Upper lobe of left lung (tissue), 6 donors: Measurements from ENCODE around the gene ABCA13. TPM values are rescaled to one million over a fixed set of nuclear protein-coding genes. Genes with fewer than 3 reads are reported as not detected.

Experiments
- ATAC-seq, 2 donors: fragments of 200-7000 bp; cut with Tn5 transposase; one replicate each; pipeline ENCODE4 v1.9.1; 2022; ENCODE audit warnings: mild to moderate bottlenecking in 2 of 2, moderate library complexity in 2 of 2; ENCODE audit not compliant: low FRiP score in 2 of 2
- DNase-seq, 2 donors: peaks; one replicate each; pipeline ENCODE4 v3.0.0-alpha.2; 2019 to 2020
- H3K27ac ChIP-seq, 4 donors: fragments of 200-600 bp; sonication (generic); one replicate each; pipeline ENCODE4 v1.5.1; 2016 to 2019
- H3K27me3 ChIP-seq, 4 donors: fragments of 200-600 bp; sonication (generic); one replicate each; pipeline ENCODE4 v1.5.1; 2017 to 2019
- H3K36me3 ChIP-seq, 4 donors: fragments of 200-600 bp; sonication (generic); one replicate each; pipeline ENCODE4 v1.5.1; 2016 to 2019
- H3K4me1 ChIP-seq, 4 donors: fragments of 200-600 bp; sonication (generic); one replicate each; pipeline ENCODE4 v1.5.1; 2018 to 2019
- H3K4me3 ChIP-seq, 4 donors: fragments of 200-600 bp; sonication (generic); one replicate each; pipeline ENCODE4 v1.5.1; 2017 to 2019; ENCODE audit warnings: mild to moderate bottlenecking in 2 of 4, moderate library complexity in 1 of 4
- H3K9me3 ChIP-seq, 4 donors: fragments of 200-600 bp; sonication (generic); one replicate each; pipeline ENCODE4 v1.5.1; 2018 to 2019
- EP300 ChIP-seq, 4 donors: sonication (generic); formaldehyde crosslinking; IDR thresholded peaks; one replicate each; pipeline ENCODE4 v1.5.1; 2017; ENCODE audit warnings: antibody characterized with exemption in 4 of 4, control low read depth in 2 of 4
- POLR2A ChIP-seq, 4 donors: fragments of 450-650 bp; IDR thresholded peaks; one replicate each; pipeline ENCODE4 v1.5.1; 2016 to 2017; ENCODE audit warnings: antibody characterized with exemption in 4 of 4, mild to moderate bottlenecking in 2 of 4
- POLR2AphosphoS5 ChIP-seq, 2 donors: sonication (generic); formaldehyde crosslinking; IDR thresholded peaks; one replicate each; pipeline ENCODE4 v1.5.1; 2017; ENCODE audit warnings: antibody characterized with exemption in 2 of 2
- WGBS, 2 donors: methylation state at CpG; one replicate each; pipeline ENCODE4 v1.1.5; 2017 to 2018; 5-methylcytosine and 5-hydroxymethylcytosine counted together
- total RNA-seq, 6 donors: library from RNA; depleted of rRNA in 4 of 6; stranded (reverse); fragments of >200 nt in 4 of 6; gene quantifications; one replicate each; pipeline versions ENCODE4 v1.1.0 to v1.2.1, GENCODE V29; 2016 to 2021
- TF ChIP-seq, protein P1 (sequence below), 6 experiments: fragments of 450-650 bp in 4 of 6; fragments of 200-600 bp in 2 of 6; sonication (generic) in 2 of 6; IDR thresholded peaks; one replicate each; pipeline ENCODE4 v1.5.1; 2016 to 2019; ENCODE audit warnings: antibody characterized with exemption in 6 of 6
- donor health status: DM: no; HTN: no; CAD: no; lungs with moderate emphysema.
- donor health status: DM: no; HTN: yes; CAD: no; lungs with severe emphysema.

The ABCA13 gene
- total RNA-seq, 6 donors from 2014 or later, result 0.49 to 27.7 (median 7.1) TPM

DNA sequence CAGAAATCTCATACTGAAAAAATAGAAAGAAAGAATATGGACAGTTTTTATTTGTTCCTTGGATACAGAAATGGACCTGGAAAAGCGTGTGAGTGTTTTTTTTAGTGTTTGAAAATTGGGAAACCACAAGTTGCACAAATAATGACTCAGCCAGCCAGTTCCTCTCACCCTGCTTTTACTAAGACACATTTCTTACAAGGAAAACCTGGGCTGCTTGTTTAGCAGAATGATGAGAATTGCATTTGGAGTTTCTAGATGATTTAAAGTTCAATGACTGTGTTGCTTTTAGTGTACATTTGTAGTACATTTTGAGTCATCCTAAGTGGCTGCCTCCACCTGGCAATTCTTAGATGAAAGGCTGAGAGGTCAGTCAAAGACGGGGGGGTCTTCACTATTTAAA is 218.7 kb downstream of the ABCA13 start:
- H3K4me1 ChIP-seq, result peaks cover 2 to 10% (median 6%) of the 10 kb centered on the region in 4 donors
- TF ChIP-seq, protein P1, sequence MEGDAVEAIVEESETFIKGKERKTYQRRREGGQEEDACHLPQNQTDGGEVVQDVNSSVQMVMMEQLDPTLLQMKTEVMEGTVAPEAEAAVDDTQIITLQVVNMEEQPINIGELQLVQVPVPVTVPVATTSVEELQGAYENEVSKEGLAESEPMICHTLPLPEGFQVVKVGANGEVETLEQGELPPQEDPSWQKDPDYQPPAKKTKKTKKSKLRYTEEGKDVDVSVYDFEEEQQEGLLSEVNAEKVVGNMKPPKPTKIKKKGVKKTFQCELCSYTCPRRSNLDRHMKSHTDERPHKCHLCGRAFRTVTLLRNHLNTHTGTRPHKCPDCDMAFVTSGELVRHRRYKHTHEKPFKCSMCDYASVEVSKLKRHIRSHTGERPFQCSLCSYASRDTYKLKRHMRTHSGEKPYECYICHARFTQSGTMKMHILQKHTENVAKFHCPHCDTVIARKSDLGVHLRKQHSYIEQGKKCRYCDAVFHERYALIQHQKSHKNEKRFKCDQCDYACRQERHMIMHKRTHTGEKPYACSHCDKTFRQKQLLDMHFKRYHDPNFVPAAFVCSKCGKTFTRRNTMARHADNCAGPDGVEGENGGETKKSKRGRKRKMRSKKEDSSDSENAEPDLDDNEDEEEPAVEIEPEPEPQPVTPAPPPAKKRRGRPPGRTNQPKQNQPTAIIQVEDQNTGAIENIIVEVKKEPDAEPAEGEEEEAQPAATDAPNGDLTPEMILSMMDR (IDR thresholded peaks at IDR 0.05), result no peak
- TF ChIP-seq POLR2AphosphoS5 (IDR thresholded peaks at IDR 0.05) (no peak), POLR2A (IDR thresholded peaks at IDR 0.05) (no peak), EP300 (IDR thresholded peaks at IDR 0.05) (peak in 1 of 4 donors; percentile 32)
- no peaks in the 10 kb centered on the region for H3K9me3 ChIP-seq
- 21 to 24% methylated on average over 2 of the region's 2 CpGs for WGBS, 2 donors
- no peaks in the 10 kb centered on the region for H3K27me3 ChIP-seq
- peak; percentile 59 to 78 for ATAC-seq
- DNase-seq, result peak in 1 of 2 donors; percentile 45
- H3K4me3 ChIP-seq, result no peak overlapping the region
- no peaks in the 10 kb centered on the region for H3K36me3 ChIP-seq
- peak overlapping the region; percentile 46 to 82 (median 63) for H3K27ac ChIP-seq

DNA sequence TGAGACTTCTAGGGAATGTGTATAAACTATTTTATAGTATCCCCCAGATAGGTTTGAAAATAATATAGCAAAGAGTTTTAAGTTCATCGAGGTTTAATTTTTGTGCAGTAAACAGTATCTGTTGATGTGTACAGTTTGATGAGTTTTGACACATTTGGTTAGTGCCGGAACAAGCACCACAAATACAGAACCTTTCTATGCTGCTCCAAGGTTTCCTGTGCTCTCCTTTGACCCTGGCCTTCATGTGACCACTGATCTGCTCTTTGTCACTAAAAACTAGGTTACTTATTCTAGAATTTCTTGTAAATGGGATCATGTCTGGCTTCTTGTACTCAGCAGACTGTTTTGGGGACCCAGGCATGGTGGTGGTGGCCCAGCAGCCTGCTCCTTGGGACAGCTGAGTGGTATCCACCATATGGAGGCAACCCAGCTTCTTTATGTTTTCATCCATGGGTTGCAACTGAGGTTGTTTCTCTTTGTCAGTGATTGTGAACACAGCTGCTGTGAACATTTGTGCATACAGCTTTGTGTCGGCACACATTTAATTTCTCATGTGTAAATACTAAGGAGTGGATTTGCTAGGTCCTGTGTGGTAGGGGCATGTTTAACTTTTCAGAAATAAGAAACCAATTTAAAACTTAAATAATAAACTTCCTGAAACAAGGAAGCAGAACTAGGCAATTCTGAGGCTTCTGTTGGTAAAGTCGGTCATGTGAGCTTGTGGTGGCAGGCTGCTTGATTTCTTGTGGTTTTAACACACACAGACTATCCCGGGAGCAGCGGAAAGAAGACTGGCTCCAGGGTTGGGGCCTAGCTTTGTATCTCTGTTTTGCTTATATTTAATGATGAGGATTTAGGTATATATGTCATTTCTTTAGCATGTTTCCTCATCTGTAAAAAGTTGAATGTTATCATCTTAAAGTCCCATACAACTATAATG is 219.4 kb downstream of the ABCA13 start:
- peaks cover 2 to 10% (median 6%) of the 10 kb centered on the region in 4 donors for H3K4me1 ChIP-seq
- no peak overlapping the region for H3K4me3 ChIP-seq
- H3K36me3 ChIP-seq, result no peaks in the 10 kb centered on the region
- no peaks in the 10 kb centered on the region for H3K27me3 ChIP-seq
- DNase-seq, result peak in 1 of 2 donors; percentile 75
- WGBS, 2 donors, result 46 to 60% methylated on average over 6 of the region's 6 CpGs
- peak in 1 of 2 donors; percentile 76 for ATAC-seq
- no peak for TF ChIP-seq POLR2AphosphoS5 (IDR thresholded peaks at IDR 0.05)
- TF ChIP-seq, protein P1 (IDR thresholded peaks at IDR 0.05), result no peak
- no peak for TF ChIP-seq POLR2A (IDR thresholded peaks at IDR 0.05)
- TF ChIP-seq EP300 (IDR thresholded peaks at IDR 0.05), result no peak
- H3K27ac ChIP-seq, result peak overlapping the region; percentile 46 to 82 (median 63)
- no peaks in the 10 kb centered on the region for H3K9me3 ChIP-seq

DNA sequence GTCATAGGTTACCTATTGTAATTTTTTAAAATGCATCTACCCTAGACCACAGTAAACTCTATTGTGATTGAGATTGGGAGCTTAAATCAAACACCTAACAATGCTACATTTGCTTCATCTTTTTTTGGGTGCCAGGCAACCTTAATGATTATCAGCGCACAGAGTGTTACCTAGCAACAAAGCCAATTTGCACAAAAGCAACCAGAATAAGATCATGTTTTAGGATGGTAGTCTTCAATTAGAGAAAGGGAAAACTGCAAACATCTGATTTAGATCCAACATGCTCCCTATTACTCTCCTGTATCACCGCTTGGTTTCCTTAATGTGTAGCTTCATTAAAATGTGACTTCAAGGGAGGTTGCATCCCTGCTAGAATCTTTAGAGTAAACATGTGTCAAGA is 226.9 kb downstream of the ABCA13 start:
- DNase-seq (no peak), ATAC-seq (no peak)
- no peak overlapping the region for H3K4me3 ChIP-seq
- TF ChIP-seq POLR2A (IDR thresholded peaks at IDR 0.05) (no peak), EP300 (IDR thresholded peaks at IDR 0.05) (no peak), POLR2AphosphoS5 (IDR thresholded peaks at IDR 0.05) (no peak)
- TF ChIP-seq, protein P1 (IDR thresholded peaks at IDR 0.05), result no peak
- no peak overlapping the region for H3K27ac ChIP-seq
- no peaks in the 10 kb centered on the region for H3K4me1 ChIP-seq
- no peaks in the 10 kb centered on the region for H3K9me3 ChIP-seq
- H3K27me3 ChIP-seq, result no peaks in the 10 kb centered on the region
- WGBS, 2 donors, result 86 to 92% methylated on average over 2 of the region's 2 CpGs
- no peaks in the 10 kb centered on the region for H3K36me3 ChIP-seq

DNA sequence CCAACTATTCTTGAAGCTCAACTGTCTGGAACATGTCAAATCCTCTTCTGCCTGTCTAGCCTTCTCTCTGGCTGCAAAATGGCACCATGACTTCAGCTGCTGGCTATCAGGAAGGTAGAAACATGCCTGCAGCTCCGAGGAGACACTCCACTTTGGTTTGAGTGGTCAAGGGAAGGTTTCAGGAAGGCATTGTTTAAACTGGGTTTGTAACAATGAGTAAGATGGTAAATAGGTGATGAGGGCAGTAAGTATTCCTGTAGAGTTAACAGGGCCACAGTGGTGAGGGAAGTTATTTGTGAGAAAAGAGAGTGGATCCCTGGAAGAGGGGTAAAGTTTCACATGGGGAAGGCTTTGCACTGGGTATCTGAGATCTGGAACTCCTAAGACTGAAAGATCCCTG is 231.5 kb downstream of the ABCA13 start:
- DNase-seq, result no peak
- TF ChIP-seq EP300 (IDR thresholded peaks at IDR 0.05) (no peak), POLR2AphosphoS5 (IDR thresholded peaks at IDR 0.05) (no peak), POLR2A (IDR thresholded peaks at IDR 0.05) (no peak)
- TF ChIP-seq, protein P1 (IDR thresholded peaks at IDR 0.05), result no peak
- WGBS, 2 donors, result 25 to 47% methylated on average over 1 of the region's 1 CpG
- H3K27ac ChIP-seq, result no peak overlapping the region
- H3K9me3 ChIP-seq, result no peaks in the 10 kb centered on the region
- no peak for ATAC-seq
- no peaks in the 10 kb centered on the region for H3K36me3 ChIP-seq
- H3K27me3 ChIP-seq, result no peaks in the 10 kb centered on the region
- no peak overlapping the region for H3K4me3 ChIP-seq
- H3K4me1 ChIP-seq, result no peaks in the 10 kb centered on the region
